IPS-18c (cell line): Measurements from ENCODE around the gene TEX29.

Experiments used
- H3K4me3 ChIP-seq: 2 replicates; pipeline ENCODE4 v1.7.0; 2013; ENCODE audit warnings: low read depth, mild to moderate bottlenecking, low read length, moderate library complexity; ENCODE audit not compliant: insufficient read depth
- H3K9me3 ChIP-seq: one replicate; pipeline ENCODE4 v1.6.1; 2013; ENCODE audit warnings: mild to moderate bottlenecking, low read length, moderate library complexity; ENCODE audit not compliant: control insufficient read depth, insufficient read depth

Gene TEX29

GRCh38 chr13:111315347-111315995, 5.0 kb upstream of the TEX29 start:
- no peak overlapping the region for H3K4me3 ChIP-seq
- H3K9me3 ChIP-seq = peaks cover 2% of the 10 kb centered on the region

GRCh38 chr13:111316161-111316730, 4.2 kb upstream of the TEX29 start:
- H3K9me3 ChIP-seq = peaks cover 2% of the 10 kb centered on the region
- no peak overlapping the region for H3K4me3 ChIP-seq

GRCh38 chr13:111317042-111317550, 3.3 kb upstream of the TEX29 start:
- no peak overlapping the region for H3K4me3 ChIP-seq

GRCh38 chr13:111317571-111318345, 2.7 kb upstream of the TEX29 start:
- Histone ChIP-seq H3K4me3 (no peak overlapping the region), H3K9me3 (peaks cover 2% of the 10 kb centered on the region)

More at GRCh38 chr13:111317042-111317550, 3.3 kb upstream of the TEX29 start:
- peaks cover 2% of the 10 kb centered on the region for H3K9me3 ChIP-seq

GRCh38 chr13:111318386-111318785, 2.1 kb upstream of the TEX29 start:
- Histone ChIP-seq H3K4me3 (no peak overlapping the region), H3K9me3 (no peaks in the 10 kb centered on the region)

- no peak overlapping the region for H3K4me3 ChIP-seq
- no peaks in the 10 kb centered on the region for H3K9me3 ChIP-seq
Measured at GRCh38 chr13:111319521-111319920, 921 bp upstream of the TEX29 start.

GRCh38 chr13:111322001-111322915, 1.8 kb downstream of the TEX29 start:
- Histone ChIP-seq H3K4me3 (no peak overlapping the region), H3K9me3 (no peaks in the 10 kb centered on the region)

GRCh38 chr13:111322916-111323331, 2.5 kb downstream of the TEX29 start:
- H3K9me3 ChIP-seq = no peaks in the 10 kb centered on the region
- no peak overlapping the region for H3K4me3 ChIP-seq

GRCh38 chr13:111323549-111323948, 3.1 kb downstream of the TEX29 start:
- Histone ChIP-seq H3K9me3 (no peaks in the 10 kb centered on the region), H3K4me3 (no peak overlapping the region)

- no peaks in the 10 kb centered on the region for H3K9me3 ChIP-seq
- no peak overlapping the region for H3K4me3 ChIP-seq
Measured at GRCh38 chr13:111323950-111324651, 3.7 kb downstream of the TEX29 start.

GRCh38 chr13:111324736-111325135, 4.3 kb downstream of the TEX29 start:
- Histone ChIP-seq H3K9me3 (no peaks in the 10 kb centered on the region), H3K4me3 (no peak overlapping the region)

- H3K4me3 ChIP-seq = no peak overlapping the region
- H3K9me3 ChIP-seq = no peaks in the 10 kb centered on the region
Measured at GRCh38 chr13:111325146-111325890, 4.9 kb downstream of the TEX29 start.

- Histone ChIP-seq H3K9me3 (no peaks in the 10 kb centered on the region), H3K4me3 (no peak overlapping the region)
Measured at GRCh38 chr13:111325941-111326620, 5.6 kb downstream of the TEX29 start.

GRCh38 chr13:111326621-111326965, 6.2 kb downstream of the TEX29 start:
- Histone ChIP-seq H3K9me3 (no peaks in the 10 kb centered on the region), H3K4me3 (no peak overlapping the region)

- no peak overlapping the region for H3K4me3 ChIP-seq
- H3K9me3 ChIP-seq = no peaks in the 10 kb centered on the region
Measured at GRCh38 chr13:111326981-111327642, 6.7 kb downstream of the TEX29 start.
